Measurements from ENCODE around the gene B4GALNT4. TPM values are rescaled to one million over a fixed set of nuclear protein-coding genes. Genes with fewer than 3 reads are reported as not detected.

Gene B4GALNT4
- total and polyA plus RNA-seq, 2 of the 8 experiments (the other 6 are each of a cell fraction or from before 2014, with no cell fraction given): 40.9 to 76.3 TPM

DNA sequence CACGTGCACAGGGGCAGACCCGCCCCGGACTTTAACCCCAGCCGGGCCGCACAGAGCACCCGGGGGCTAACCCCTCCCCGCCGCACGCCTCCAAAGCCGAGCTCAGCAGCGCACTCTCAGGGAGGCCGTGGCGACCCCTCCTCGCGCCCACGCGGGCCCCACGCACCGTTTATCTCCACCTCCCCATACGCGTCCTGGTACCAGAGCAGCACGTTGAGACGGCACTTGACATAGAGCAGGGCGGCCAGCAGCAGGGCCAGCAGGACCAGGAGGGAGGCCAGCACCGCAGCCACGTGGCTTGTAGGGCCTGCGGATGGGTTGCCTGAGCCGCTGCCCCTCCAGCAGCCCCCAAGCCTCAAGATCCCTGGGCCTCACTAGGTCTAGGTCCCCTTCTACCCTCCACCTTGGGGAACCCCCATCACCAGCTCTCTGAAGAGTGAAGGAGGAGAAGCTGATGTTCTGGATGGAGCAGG is 38.4 kb downstream of the B4GALNT4 start:
- DNase-seq (ENCODE audit: low read depth in 1 of 2, low spot score in 2 of 2) (no peak), FAIRE-seq (no peak)
- Histone ChIP-seq H3K79me2 (ENCODE audit: control insufficient read depth in 1 of 2, insufficient read depth in 2 of 2, low read length in 2 of 2) (peaks cover 0 to 2% of the 10 kb centered on the region in 2 experiments; a peak in 1 of 4 replicates), H3K4me1 (replicated peaks in 1 of 4; ENCODE audit: control insufficient read depth in 3 of 4, insufficient read depth in 4 of 4, low read length in 3 of 4) (peaks cover 0 to 11% (median 6%) of the 10 kb centered on the region in 4 experiments; a peak in 4 of 7 replicates), H2AK5ac (ENCODE audit: low read depth, low read length) (no peak overlapping the region), H3K36me3 (ENCODE audit: control insufficient read depth in 2 of 4, insufficient read depth in 4 of 4, low read length in 3 of 4) (no peaks in the 10 kb centered on the region; a peak in 1 of 8 replicates), H2BK12ac (ENCODE audit: low read depth, low read length) (0 out of 2 replicates have a peak overlapping the region, but pooled peaks have one; percentile 17), H3K9me3 (ENCODE audit: insufficient read depth in 2 of 2, low read depth in 1 of 2, low read length in 1 of 2) (no peaks in the 10 kb centered on the region), H2BK5ac (ENCODE audit: low read depth, low read length) (no peak overlapping the region), H4K5ac (ENCODE audit: insufficient read length, low read depth, low read length) (no peak overlapping the region), H3K27ac (ENCODE audit: low read depth, low read length) (no peak overlapping the region), H4K8ac (ENCODE audit: extremely low read depth, insufficient read depth, low read length) (peak overlapping the region; percentile 54), H3K23ac (ENCODE audit: insufficient read length) (no peak overlapping the region), H2BK20ac (ENCODE audit: low read length) (no peak overlapping the region), H3K4me3 (ENCODE audit: extremely low read depth in 1 of 4, insufficient read depth in 2 of 4, low read depth in 3 of 4, low read length in 4 of 4) (peak overlapping the region in 1 of 4 experiments; percentile 36; a peak in 1 of 8 replicates), H3K79me1 (ENCODE audit: low read depth, low read length) (peaks cover 2% of the 10 kb centered on the region; the same call in 1 of the 2 replicates), H2BK120ac (replicated peaks; ENCODE audit: low read depth, low read length) (no peak overlapping the region), H3K18ac (ENCODE audit: extremely low read depth, low read length) (no peak overlapping the region; the same call in 1 of the 2 replicates), H3K23me2 (ENCODE audit: low read depth, low read length) (peaks cover 3% of the 10 kb centered on the region; the same call in 1 of the 2 replicates), H4K20me1 (replicated peaks in 1 of 2; ENCODE audit: control insufficient read depth in 1 of 2, insufficient read depth in 2 of 2, low read length in 2 of 2) (peaks cover 9 to 15% of the 10 kb centered on the region in 2 experiments), H3K4me2 (ENCODE audit: insufficient read depth in 1 of 2, low read depth in 2 of 2, low read length in 2 of 2) (peak overlapping the region; percentile 1 to 65; a peak in 3 of 4 replicates), H2AFZ (ENCODE audit: low read length) (no peak overlapping the region), H3K4ac (replicated peaks; ENCODE audit: insufficient read length, low read depth, low read length) (no peak overlapping the region), H3K27me3 (replicated peaks in 1 of 4; ENCODE audit: control insufficient read depth in 3 of 4, extremely low read depth in 1 of 4, insufficient read depth in 3 of 4, low read length in 3 of 4) (peaks cover 0 to 5% (median 0%) of the 10 kb centered on the region in 4 experiments; a peak in 2 of 7 replicates), H3K56ac (replicated peaks; ENCODE audit: insufficient read length, low read depth, low read length) (no peak overlapping the region), H3K9ac (replicated peaks in 1 of 4; ENCODE audit: extremely low read depth in 1 of 4, low read depth in 3 of 4, low read length in 3 of 4) (no peak overlapping the region), H3K14ac (ENCODE audit: insufficient read length) (no peak overlapping the region), H2BK15ac (ENCODE audit: low read length) (no peak overlapping the region), H4K91ac (replicated peaks; ENCODE audit: insufficient read length, low read length) (no peak overlapping the region)
- 88% methylated on average over 14 of the region's 28 CpGs; no CpG with 5 or more reads in 1 of the 2 experiments for WGBS, 2 experiments (ENCODE audit: extremely low coverage in 1 of 2, insufficient coverage in 1 of 2, insufficient read length in 1 of 2, insufficient replicate concordance in 2 of 2, low coverage in 1 of 2, low lambda C conversion rate in 2 of 2, missing lambda C conversion rate in 1 of 2)
- CTCF ChIA-PET (ENCODE audit: partially characterized antibody): interaction anchor here (0.8 to 2.8 kb wide), 7 partner anchors 11 to 110 kb away, joined by 3 to 24 read pairs (median 5); partner anchors contain the start of gene PTDSS2
- POLR2A ChIA-PET (ENCODE audit: partially characterized antibody): interaction anchor here (1.0 to 5.9 kb wide), 10 partner anchors 9 to 200 kb away, joined by 3 to 41 read pairs (median 5); partner anchors contain the start of genes ANO9, BET1L, PTDSS2 and RIC8A
- TF ChIP-seq, protein P1, sequence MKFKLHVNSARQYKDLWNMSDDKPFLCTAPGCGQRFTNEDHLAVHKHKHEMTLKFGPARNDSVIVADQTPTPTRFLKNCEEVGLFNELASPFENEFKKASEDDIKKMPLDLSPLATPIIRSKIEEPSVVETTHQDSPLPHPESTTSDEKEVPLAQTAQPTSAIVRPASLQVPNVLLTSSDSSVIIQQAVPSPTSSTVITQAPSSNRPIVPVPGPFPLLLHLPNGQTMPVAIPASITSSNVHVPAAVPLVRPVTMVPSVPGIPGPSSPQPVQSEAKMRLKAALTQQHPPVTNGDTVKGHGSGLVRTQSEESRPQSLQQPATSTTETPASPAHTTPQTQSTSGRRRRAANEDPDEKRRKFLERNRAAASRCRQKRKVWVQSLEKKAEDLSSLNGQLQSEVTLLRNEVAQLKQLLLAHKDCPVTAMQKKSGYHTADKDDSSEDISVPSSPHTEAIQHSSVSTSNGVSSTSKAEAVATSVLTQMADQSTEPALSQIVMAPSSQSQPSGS (IDR thresholded peaks at IDR 0.05; ENCODE audit: low read length): 0 out of 2 replicates have a peak, but pooled peaks have one; percentile 28
- TF ChIP-seq BACH1 (IDR thresholded peaks at IDR 0.05; ENCODE audit: low read length): no peak
- TF ChIP-seq, protein P2, sequence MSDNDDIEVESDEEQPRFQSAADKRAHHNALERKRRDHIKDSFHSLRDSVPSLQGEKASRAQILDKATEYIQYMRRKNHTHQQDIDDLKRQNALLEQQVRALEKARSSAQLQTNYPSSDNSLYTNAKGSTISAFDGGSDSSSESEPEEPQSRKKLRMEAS (IDR thresholded peaks at IDR 0.05): peak; percentile 2; the same call in 1 of the 2 replicates

All from H1 (cell line).